HEK293 (cell line): ENCODE measurements around the gene PWP1.

Experiments used
- CTCF ChIA-PET: fragments of 350-600 bp; formaldehyde crosslinking; extraction: SDS; loops from one replicate; lab custom pipeline; 2021; ENCODE audit warnings: antibody characterized with exemption; lab: Yijun Ruan, JAX
- POLR2A ChIA-PET: fragments of 300-600 bp; formaldehyde crosslinking; extraction: SDS; loops from one replicate; lab custom pipeline; 2020; ENCODE audit warnings: antibody characterized with exemption, inconsistent platforms; lab: Yijun Ruan, JAX
- H3K27ac ChIP-seq: fragments of 200-500 bp; sonication (Bioruptor generic); 2 replicates; pipeline ENCODE4 v1.5.1; 2014; ENCODE audit warnings: low read depth, low read length, control low read depth, inconsistent platforms; ENCODE audit errors: extremely low read depth
- H3K36me3 ChIP-seq, 2 experiments: fragments of 200-500 bp in 1 of 2; sonication (Bioruptor generic) in 1 of 2; 1 replicate in 1 of 2; 2 replicates in 1 of 2; pipeline ENCODE4 v1.5.1; 2014 to 2017; ENCODE audit warnings: inconsistent platforms in 2 of 2, low read length in 2 of 2; ENCODE audit not compliant: control insufficient read depth in 2 of 2, insufficient read depth in 1 of 2
- H3K4me1 ChIP-seq: fragments of 200-500 bp; sonication (Bioruptor generic); 2 replicates; pipeline ENCODE4 v1.5.1; 2014; ENCODE audit warnings: mild to moderate bottlenecking, low read length, inconsistent platforms; ENCODE audit not compliant: control insufficient read depth, insufficient read depth
- H3K4me3 ChIP-seq: 2 replicates; pipeline ENCODE4 v1.5.1; 2011; ENCODE audit warnings: low read depth, mild to moderate bottlenecking, control low read depth, low read length, moderate library complexity
- H3K9me3 ChIP-seq: fragments of 200-500 bp; sonication (Bioruptor generic); 2 replicates; pipeline ENCODE4 v1.5.1; 2014; ENCODE audit warnings: low read depth, low read length, inconsistent platforms; ENCODE audit not compliant: control insufficient read depth, insufficient read depth
- GLIS1 ChIP-seq: fragments of 450-650 bp; formaldehyde crosslinking; IDR thresholded peaks from 2 replicates; pipeline ENCODE4 v1.5.1; 2016; ENCODE audit warnings: missing biosample characterization, missing genetic modification characterization
- PRDM10 ChIP-seq: fragments of 450-650 bp; formaldehyde crosslinking; IDR thresholded peaks from 2 replicates; pipeline ENCODE4 v1.5.1; 2016; ENCODE audit warnings: missing biosample characterization, missing genetic modification characterization
- TCF7L2 ChIP-seq: IDR thresholded peaks from 2 replicates; pipeline ENCODE4 v1.6.1; 2011; ENCODE audit warnings: low read depth, mild to moderate bottlenecking, inconsistent platforms, low read length, moderate library complexity, borderline replicate concordance
- ZBTB44 ChIP-seq: fragments of 450-650 bp; IDR thresholded peaks from 2 replicates; pipeline ENCODE4 v1.5.1; 2018; ENCODE audit warnings: missing biosample characterization, mild to moderate bottlenecking, missing genetic modification characterization
- ZFHX2 ChIP-seq: fragments of 450-650 bp; formaldehyde crosslinking; conservative IDR thresholded peaks from 2 replicates; pipeline ENCODE4 v1.5.1; 2016; ENCODE audit warnings: missing biosample characterization, missing genetic modification characterization
- ZNF174 ChIP-seq: fragments of 450-650 bp; formaldehyde crosslinking; IDR thresholded peaks from 2 replicates; pipeline ENCODE4 v1.5.0; 2017; ENCODE audit warnings: missing biosample characterization, mild to moderate bottlenecking, missing genetic modification characterization
- ZNF175 ChIP-seq: fragments of 450-650 bp; formaldehyde crosslinking; IDR thresholded peaks from 2 replicates; pipeline ENCODE4 v1.5.1; 2016; ENCODE audit warnings: missing biosample characterization, missing genetic modification characterization
- ZNF184 ChIP-seq: fragments of 450-650 bp; IDR thresholded peaks from 2 replicates; pipeline ENCODE4 v1.5.1; 2018; ENCODE audit warnings: missing biosample characterization, mild to moderate bottlenecking, missing genetic modification characterization
- ZNF510 ChIP-seq: fragments of 450-650 bp; formaldehyde crosslinking; IDR thresholded peaks from 2 replicates; pipeline ENCODE4 v1.5.1; 2018; ENCODE audit warnings: mild to moderate bottlenecking, missing genetic modification characterization, missing biosample characterization; ENCODE audit not compliant: insufficient replicate concordance
- ZNF548 ChIP-seq: fragments of 450-650 bp; formaldehyde crosslinking; IDR thresholded peaks from 2 replicates; pipeline ENCODE4 v1.5.1; 2016; ENCODE audit warnings: missing biosample characterization, missing genetic modification characterization
- ZNF549 ChIP-seq: fragments of 450-650 bp; IDR thresholded peaks from 2 replicates; pipeline ENCODE4 v1.5.1; 2018; ENCODE audit warnings: missing biosample characterization, missing genetic modification characterization, mild to moderate bottlenecking, inconsistent platforms, moderate library complexity
- ZNF561 ChIP-seq: fragments of 450-650 bp; IDR thresholded peaks from 2 replicates; pipeline ENCODE4 v1.5.1; 2018; ENCODE audit warnings: missing biosample characterization, missing genetic modification characterization, borderline replicate concordance
- ZNF610 ChIP-seq: fragments of 450-650 bp; formaldehyde crosslinking; IDR thresholded peaks from 2 replicates; pipeline ENCODE4 v1.5.1; 2016; ENCODE audit warnings: missing biosample characterization, missing genetic modification characterization, borderline replicate concordance
- ZNF707 ChIP-seq: fragments of 450-650 bp; formaldehyde crosslinking; IDR thresholded peaks from 2 replicates; pipeline ENCODE4 v1.5.1; 2016; ENCODE audit warnings: missing biosample characterization, missing genetic modification characterization
- ZNF76 ChIP-seq: fragments of 450-650 bp; formaldehyde crosslinking; IDR thresholded peaks from 2 replicates; pipeline ENCODE4; 2016; ENCODE audit warnings: low read depth, missing biosample characterization, missing genetic modification characterization, borderline replicate concordance
- ZNF776 ChIP-seq: fragments of 450-650 bp; formaldehyde crosslinking; IDR thresholded peaks from 2 replicates; pipeline ENCODE4 v1.5.0; 2017; ENCODE audit warnings: missing biosample characterization, missing genetic modification characterization, borderline replicate concordance
- ZNF785 ChIP-seq: fragments of 450-650 bp; formaldehyde crosslinking; IDR thresholded peaks from 2 replicates; pipeline ENCODE4 v1.5.1; 2016; ENCODE audit warnings: missing biosample characterization, missing genetic modification characterization
- ZNF792 ChIP-seq: fragments of 450-650 bp; formaldehyde crosslinking; IDR thresholded peaks from 2 replicates; pipeline ENCODE4 v1.5.1; 2016; ENCODE audit warnings: missing biosample characterization, missing genetic modification characterization
- ZSCAN16 ChIP-seq: fragments of 450-650 bp; formaldehyde crosslinking; IDR thresholded peaks from 2 replicates; pipeline ENCODE4 v1.5.1; 2016; ENCODE audit warnings: missing biosample characterization, missing genetic modification characterization
- TF ChIP-seq, protein P1 (sequence below): fragments of 450-650 bp; formaldehyde crosslinking; IDR thresholded peaks from 2 replicates; pipeline ENCODE4 v1.5.1; 2016; ENCODE audit warnings: missing biosample characterization, missing genetic modification characterization
- TF ChIP-seq, protein P2 (sequence below): fragments of 450-650 bp; formaldehyde crosslinking; conservative IDR thresholded peaks from 2 replicates; pipeline ENCODE4 v1.5.1; 2016; ENCODE audit warnings: low read depth, missing biosample characterization, missing genetic modification characterization
- TF ChIP-seq, protein P3 (sequence below): fragments of 450-650 bp; formaldehyde crosslinking; IDR thresholded peaks from 2 replicates; pipeline ENCODE4 v1.5.1; 2016; ENCODE audit warnings: missing biosample characterization, missing genetic modification characterization, borderline replicate concordance
- TF ChIP-seq, protein P4 (sequence below): fragments of 450-650 bp; formaldehyde crosslinking; IDR thresholded peaks from 2 replicates; pipeline ENCODE4 v1.5.1; 2016; ENCODE audit warnings: missing biosample characterization, missing genetic modification characterization
- TF ChIP-seq, protein P5 (sequence below): fragments of 450-650 bp; formaldehyde crosslinking; optimal IDR thresholded peaks from 2 replicates; pipeline ENCODE3; 2016; ENCODE audit warnings: missing biosample characterization, mild to moderate bottlenecking, missing genetic modification characterization

PWP1 gene

DNA sequence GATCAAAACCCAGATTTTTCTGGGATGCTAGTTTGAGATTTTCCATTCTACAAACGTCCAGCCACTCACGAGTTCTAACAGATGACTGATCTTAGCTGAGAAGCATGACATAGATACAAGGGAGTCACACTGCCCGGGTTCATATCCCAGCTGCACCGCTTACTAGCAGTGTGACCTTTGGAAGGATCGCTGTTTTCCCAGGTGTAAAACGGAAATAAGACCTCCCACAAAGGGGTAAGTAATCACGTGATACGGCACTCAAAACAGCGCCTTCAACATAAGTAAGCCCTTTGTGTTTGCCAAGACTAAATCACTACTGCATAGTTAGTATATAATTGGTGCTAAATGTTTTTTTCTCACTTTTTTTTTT lies 624 bp upstream of the PWP1 start:
- CTCF ChIA-PET, result interaction anchor here (1.5 kb wide), 1 partner anchor 9 kb away, joined by 15 read pairs; no protein-coding TSS in a partner anchor
- Histone ChIP-seq H3K9me3 (no peaks in the 10 kb centered on the region), H3K4me3 (peak overlapping the region; percentile 76), H3K27ac (peak overlapping the region; percentile 55; the same call in 1 of the 2 replicates), H3K36me3 (peaks cover 16 to 21% of the 10 kb centered on the region in 2 experiments), H3K4me1 (peaks cover 4% of the 10 kb centered on the region; the same call in 1 of the 2 replicates)
- POLR2A ChIA-PET, result no interaction called here
- TF ChIP-seq, protein P1, sequence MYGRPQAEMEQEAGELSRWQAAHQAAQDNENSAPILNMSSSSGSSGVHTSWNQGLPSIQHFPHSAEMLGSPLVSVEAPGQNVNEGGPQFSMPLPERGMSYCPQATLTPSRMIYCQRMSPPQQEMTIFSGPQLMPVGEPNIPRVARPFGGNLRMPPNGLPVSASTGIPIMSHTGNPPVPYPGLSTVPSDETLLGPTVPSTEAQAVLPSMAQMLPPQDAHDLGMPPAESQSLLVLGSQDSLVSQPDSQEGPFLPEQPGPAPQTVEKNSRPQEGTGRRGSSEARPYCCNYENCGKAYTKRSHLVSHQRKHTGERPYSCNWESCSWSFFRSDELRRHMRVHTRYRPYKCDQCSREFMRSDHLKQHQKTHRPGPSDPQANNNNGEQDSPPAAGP (tag by site-specific recombination), result no peak
- peak; percentile 82 for TF ChIP-seq GLIS1 (tag by site-specific recombination)
- no peak for TF ChIP-seq ZFHX2 (tag by site-specific recombination)
- TF ChIP-seq PRDM10 (tag by site-specific recombination), result peak; percentile 37; the same call in 1 of the 2 replicates
- TF ChIP-seq ZNF175 (tag by site-specific recombination), result no peak
- TF ChIP-seq ZBTB44 (tag by site-specific recombination), result no peak
- TF ChIP-seq ZNF510 (tag by site-specific recombination), result no peak
- TF ChIP-seq ZNF184 (tag by site-specific recombination), result no peak
- no peak for TF ChIP-seq ZNF548
- TF ChIP-seq ZNF76 (tag by site-specific recombination), result peak; percentile 47
- no peak for TF ChIP-seq ZNF776 (tag by site-specific recombination)
- no peak for TF ChIP-seq ZNF707
- TF ChIP-seq ZNF610 (tag by site-specific recombination), result no peak
- no peak for TF ChIP-seq ZNF785
- TF ChIP-seq, protein P2, sequence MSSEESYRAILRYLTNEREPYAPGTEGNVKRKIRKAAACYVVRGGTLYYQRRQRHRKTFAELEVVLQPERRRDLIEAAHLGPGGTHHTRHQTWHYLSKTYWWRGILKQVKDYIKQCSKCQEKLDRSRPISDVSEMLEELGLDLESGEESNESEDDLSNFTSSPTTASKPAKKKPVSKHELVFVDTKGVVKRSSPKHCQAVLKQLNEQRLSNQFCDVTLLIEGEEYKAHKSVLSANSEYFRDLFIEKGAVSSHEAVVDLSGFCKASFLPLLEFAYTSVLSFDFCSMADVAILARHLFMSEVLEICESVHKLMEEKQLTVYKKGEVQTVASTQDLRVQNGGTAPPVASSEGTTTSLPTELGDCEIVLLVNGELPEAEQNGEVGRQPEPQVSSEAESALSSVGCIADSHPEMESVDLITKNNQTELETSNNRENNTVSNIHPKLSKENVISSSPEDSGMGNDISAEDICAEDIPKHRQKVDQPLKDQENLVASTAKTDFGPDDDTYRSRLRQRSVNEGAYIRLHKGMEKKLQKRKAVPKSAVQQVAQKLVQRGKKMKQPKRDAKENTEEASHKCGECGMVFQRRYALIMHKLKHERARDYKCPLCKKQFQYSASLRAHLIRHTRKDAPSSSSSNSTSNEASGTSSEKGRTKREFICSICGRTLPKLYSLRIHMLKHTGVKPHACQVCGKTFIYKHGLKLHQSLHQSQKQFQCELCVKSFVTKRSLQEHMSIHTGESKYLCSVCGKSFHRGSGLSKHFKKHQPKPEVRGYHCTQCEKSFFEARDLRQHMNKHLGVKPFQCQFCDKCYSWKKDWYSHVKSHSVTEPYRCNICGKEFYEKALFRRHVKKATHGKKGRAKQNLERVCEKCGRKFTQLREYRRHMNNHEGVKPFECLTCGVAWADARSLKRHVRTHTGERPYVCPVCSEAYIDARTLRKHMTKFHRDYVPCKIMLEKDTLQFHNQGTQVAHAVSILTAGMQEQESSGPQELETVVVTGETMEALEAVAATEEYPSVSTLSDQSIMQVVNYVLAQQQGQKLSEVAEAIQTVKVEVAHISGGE (tag by site-specific recombination), result peak; percentile 73
- TF ChIP-seq, protein P3, sequence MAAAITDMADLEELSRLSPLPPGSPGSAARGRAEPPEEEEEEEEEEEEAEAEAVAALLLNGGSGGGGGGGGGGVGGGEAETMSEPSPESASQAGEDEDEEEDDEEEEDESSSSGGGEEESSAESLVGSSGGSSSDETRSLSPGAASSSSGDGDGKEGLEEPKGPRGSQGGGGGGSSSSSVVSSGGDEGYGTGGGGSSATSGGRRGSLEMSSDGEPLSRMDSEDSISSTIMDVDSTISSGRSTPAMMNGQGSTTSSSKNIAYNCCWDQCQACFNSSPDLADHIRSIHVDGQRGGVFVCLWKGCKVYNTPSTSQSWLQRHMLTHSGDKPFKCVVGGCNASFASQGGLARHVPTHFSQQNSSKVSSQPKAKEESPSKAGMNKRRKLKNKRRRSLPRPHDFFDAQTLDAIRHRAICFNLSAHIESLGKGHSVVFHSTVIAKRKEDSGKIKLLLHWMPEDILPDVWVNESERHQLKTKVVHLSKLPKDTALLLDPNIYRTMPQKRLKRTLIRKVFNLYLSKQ (tag by site-specific recombination), result no peak
- TF ChIP-seq, protein P4, sequence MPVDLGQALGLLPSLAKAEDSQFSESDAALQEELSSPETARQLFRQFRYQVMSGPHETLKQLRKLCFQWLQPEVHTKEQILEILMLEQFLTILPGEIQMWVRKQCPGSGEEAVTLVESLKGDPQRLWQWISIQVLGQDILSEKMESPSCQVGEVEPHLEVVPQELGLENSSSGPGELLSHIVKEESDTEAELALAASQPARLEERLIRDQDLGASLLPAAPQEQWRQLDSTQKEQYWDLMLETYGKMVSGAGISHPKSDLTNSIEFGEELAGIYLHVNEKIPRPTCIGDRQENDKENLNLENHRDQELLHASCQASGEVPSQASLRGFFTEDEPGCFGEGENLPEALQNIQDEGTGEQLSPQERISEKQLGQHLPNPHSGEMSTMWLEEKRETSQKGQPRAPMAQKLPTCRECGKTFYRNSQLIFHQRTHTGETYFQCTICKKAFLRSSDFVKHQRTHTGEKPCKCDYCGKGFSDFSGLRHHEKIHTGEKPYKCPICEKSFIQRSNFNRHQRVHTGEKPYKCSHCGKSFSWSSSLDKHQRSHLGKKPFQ (tag by site-specific recombination), result no peak
- no peak for TF ChIP-seq ZSCAN16 (tag by site-specific recombination)
- no peak for TF ChIP-seq TCF7L2
- no peak for TF ChIP-seq ZNF792 (tag by site-specific recombination)
- TF ChIP-seq ZNF549 (tag by site-specific recombination), result no peak
- TF ChIP-seq ZNF561 (tag by site-specific recombination), result no peak
- no peak for TF ChIP-seq ZNF174 (tag by site-specific recombination)
- TF ChIP-seq, protein P5, sequence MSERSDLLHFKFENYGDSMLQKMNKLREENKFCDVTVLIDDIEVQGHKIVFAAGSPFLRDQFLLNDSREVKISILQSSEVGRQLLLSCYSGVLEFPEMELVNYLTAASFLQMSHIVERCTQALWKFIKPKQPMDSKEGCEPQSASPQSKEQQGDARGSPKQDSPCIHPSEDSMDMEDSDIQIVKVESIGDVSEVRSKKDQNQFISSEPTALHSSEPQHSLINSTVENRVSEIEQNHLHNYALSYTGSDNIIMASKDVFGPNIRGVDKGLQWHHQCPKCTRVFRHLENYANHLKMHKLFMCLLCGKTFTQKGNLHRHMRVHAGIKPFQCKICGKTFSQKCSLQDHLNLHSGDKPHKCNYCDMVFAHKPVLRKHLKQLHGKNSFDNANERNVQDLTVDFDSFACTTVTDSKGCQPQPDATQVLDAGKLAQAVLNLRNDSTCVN (tag by site-specific recombination), result no peak
